GM23338 (cell line): Measurements from ENCODE around the gene SOHLH2. TPM values are rescaled to one million over a fixed set of nuclear protein-coding genes. Genes with fewer than 3 reads are reported as not detected.

Source experiments
- ATAC-seq: fragments of 200-7000 bp; cut with Tn5 transposase; 3 replicates; pipeline ENCODE4 v1.9.1; 2020
- DNase-seq: peaks from one replicate; pipeline ENCODE4 v3.0.0-alpha.2; 2015; ENCODE audit warnings: low spot score
- H2AFZ ChIP-seq: fragments of 200-600 bp; sonication (generic); 2 replicates; pipeline ENCODE4 v1.8.0; 2016; ENCODE audit warnings: antibody characterized with exemption, mild to moderate bottlenecking, moderate library complexity
- H3F3A ChIP-seq: fragments of 200-600 bp; sonication (generic); replicated peaks from 2 replicates; pipeline ENCODE4 v1.8.0; 2017; ENCODE audit warnings: antibody characterized with exemption, mixed run types, low read depth
- H3K27ac ChIP-seq: fragments of 200-600 bp; sonication (generic); 2 replicates; pipeline ENCODE4 v1.6.1; 2016; ENCODE audit warnings: low read depth
- H3K27me3 ChIP-seq: fragments of 200-600 bp; sonication (generic); 2 replicates; pipeline ENCODE4 v1.8.0; 2016; ENCODE audit warnings: mild to moderate bottlenecking, mixed run types, moderate library complexity; ENCODE audit not compliant: insufficient read depth
- H3K36me3 ChIP-seq: fragments of 200-600 bp; sonication (generic); 2 replicates; pipeline ENCODE4 v1.8.0; 2016; ENCODE audit warnings: mild to moderate bottlenecking; ENCODE audit not compliant: insufficient read depth
- H3K4me1 ChIP-seq: fragments of 200-600 bp; sonication (generic); 2 replicates; pipeline ENCODE4 v1.8.0; 2016; ENCODE audit warnings: mild to moderate bottlenecking, moderate library complexity; ENCODE audit not compliant: insufficient read depth
- H3K4me2 ChIP-seq: fragments of 200-600 bp; sonication (generic); 2 replicates; pipeline ENCODE4 v1.7.1; 2017; ENCODE audit warnings: mixed run types
- H3K4me3 ChIP-seq: fragments of 200-600 bp; sonication (generic); 2 replicates; pipeline ENCODE4 v1.6.1; 2016; ENCODE audit warnings: mixed run types
- H3K79me2 ChIP-seq: fragments of 200-600 bp; sonication (generic); replicated peaks from 2 replicates; pipeline ENCODE4 v1.8.0; 2017; ENCODE audit warnings: mild to moderate bottlenecking; ENCODE audit not compliant: insufficient read depth
- H3K9me2 ChIP-seq: fragments of 200-600 bp; sonication (generic); 2 replicates; pipeline ENCODE4 v1.8.0; 2017; ENCODE audit not compliant: insufficient read depth
- H4K20me1 ChIP-seq: fragments of 200-600 bp; sonication (generic); replicated peaks from 2 replicates; pipeline ENCODE4 v1.8.0; 2017; ENCODE audit warnings: mild to moderate bottlenecking; ENCODE audit not compliant: insufficient read depth
- H3K27ac Mint-ChIP-seq: 2 replicates; pipeline ENCODE4 v1.8.0; 2020; ENCODE audit warnings: inconsistent platforms, mild to moderate bottlenecking, moderate library complexity, mixed read lengths
- H3K27me3 Mint-ChIP-seq: 3 replicates; pipeline ENCODE4 v1.8.0; 2022; ENCODE audit warnings: low read depth, mild to moderate bottlenecking, moderate library complexity, mixed read lengths, inconsistent platforms; ENCODE audit not compliant: insufficient read depth, poor library complexity
- H3K36me3 Mint-ChIP-seq: 3 replicates; pipeline ENCODE4 v1.8.0; 2021; ENCODE audit warnings: low read depth, mild to moderate bottlenecking, inconsistent platforms, moderate library complexity, mixed read lengths
- H3K4me1 Mint-ChIP-seq: 3 replicates; pipeline ENCODE4 v1.8.0; 2020; ENCODE audit warnings: mild to moderate bottlenecking, inconsistent platforms, mixed read lengths
- H3K4me3 Mint-ChIP-seq: 3 replicates; pipeline ENCODE4 v1.8.0; 2021; ENCODE audit warnings: moderate library complexity, mild to moderate bottlenecking, inconsistent platforms, mixed read lengths
- H3K9me3 Mint-ChIP-seq: 3 replicates; pipeline ENCODE4 v1.8.0; 2020; ENCODE audit warnings: moderate library complexity, mild to moderate bottlenecking, inconsistent platforms, mixed read lengths
- CREB1 ChIP-seq: fragments of 250-450 bp; sonication (Bioruptor Pico); IDR thresholded peaks from 2 replicates; pipeline ENCODE4 v1.5.0; 2020; ENCODE audit warnings: low read depth, mild to moderate bottlenecking, moderate library complexity
- CTCF ChIP-seq, 2 experiments: fragments of 200-600 bp in 1 of 2; sonication (generic) in 1 of 2; conservative IDR thresholded peaks; 2 replicates each; pipeline versions ENCODE4 v1.5.1 to v1.6.1; 2016 to 2017; ENCODE audit warnings: antibody characterized with exemption in 2 of 2, low read depth in 2 of 2, mild to moderate bottlenecking in 2 of 2, moderate library complexity in 1 of 2
- ETS1 ChIP-seq: IDR thresholded peaks from 2 replicates; pipeline ENCODE4 v1.6.1; 2016; ENCODE audit warnings: antibody characterized with exemption
- EZH2 ChIP-seq: fragments of 200-600 bp; sonication (generic); IDR thresholded peaks from one replicate; pipeline ENCODE4 v1.8.0; 2017; ENCODE audit warnings: antibody characterized with exemption, mild to moderate bottlenecking, low read depth; ENCODE audit not compliant: unreplicated experiment
- EZH2phosphoT487 ChIP-seq: fragments of 200-600 bp; sonication (generic); IDR thresholded peaks from one replicate; pipeline ENCODE4 v1.8.1; 2018; ENCODE audit warnings: antibody characterized with exemption; ENCODE audit not compliant: unreplicated experiment
- JUNB ChIP-seq: IDR thresholded peaks from one replicate; pipeline ENCODE4 v1.6.1; 2016; ENCODE audit warnings: antibody characterized with exemption; ENCODE audit not compliant: unreplicated experiment
- NANOG ChIP-seq: IDR thresholded peaks from 2 replicates; pipeline ENCODE4 v1.6.1; 2016; ENCODE audit warnings: antibody characterized with exemption, borderline replicate concordance
- POLR2AphosphoS5 ChIP-seq: IDR thresholded peaks from 2 replicates; pipeline ENCODE4 v1.6.1; 2016; ENCODE audit warnings: antibody characterized with exemption, low read depth
- REST ChIP-seq: IDR thresholded peaks from one replicate; pipeline ENCODE4 v1.6.1; 2018; ENCODE audit warnings: antibody characterized with exemption; ENCODE audit not compliant: unreplicated experiment
- STAT1 ChIP-seq: IDR thresholded peaks from one replicate; pipeline ENCODE4 v1.6.1; 2016; ENCODE audit warnings: antibody characterized with exemption; ENCODE audit not compliant: unreplicated experiment
- ZNF114 ChIP-seq: fragments of 250-450 bp; sonication (Bioruptor Pico); IDR thresholded peaks from 2 replicates; pipeline ENCODE4 v1.5.0; 2020; ENCODE audit warnings: mild to moderate bottlenecking, moderate library complexity
- ZNF331 ChIP-seq: fragments of 250-450 bp; sonication (Bioruptor Pico); IDR thresholded peaks from 2 replicates; pipeline ENCODE4 v1.5.0; 2020; ENCODE audit warnings: low read depth, mild to moderate bottlenecking, moderate library complexity
- ZNF462 ChIP-seq: fragments of 250-450 bp; sonication (Bioruptor Pico); IDR thresholded peaks from 2 replicates; pipeline ENCODE4 v1.5.0; 2020; ENCODE audit warnings: mild to moderate bottlenecking, moderate library complexity
- polyA plus RNA-seq: library from polyadenylated mRNA; unstranded; fragments of >200 nt; fragmentation: Nextera tagmentation; extraction: Ambion mirVana; gene quantifications from 2 replicates; pipeline ENCODE4 v1.2.1, GENCODE V29; 2016
- total RNA-seq: library from RNA; depleted of rRNA; stranded (reverse); fragments of >200 nt; shearing (Covaris generic); gene quantifications from 2 replicates; pipeline ENCODE4 v1.2.3, GENCODE V29; 2014

Gene SOHLH2
- total and polyA plus RNA-seq, 2 experiments from 2014 or later: 1.8 to 2.8 TPM

GRCh38 chr13:36192166-36192565 lies 22.2 kb downstream of the SOHLH2 start (continued):
- no peak for TF ChIP-seq REST
- no peak for TF ChIP-seq STAT1
- TF ChIP-seq EZH2: no peak
- TF ChIP-seq CREB1 (CRISPR knock-in tag): no peak
- TF ChIP-seq ZNF331 (CRISPR knock-in tag): no peak
- TF ChIP-seq ZNF114 (CRISPR knock-in tag): no peak
- no peak; a peak in 1 of 4 replicates for TF ChIP-seq CTCF (conservative IDR thresholded peaks at IDR 0.05; ENCODE audit: low read depth in 2 of 2)
- no peak for TF ChIP-seq POLR2AphosphoS5

GRCh38 chr13:36190771-36191170 lies 23.6 kb downstream of the SOHLH2 start:
- no peak overlapping the region for H3K4me2 ChIP-seq
- H3K4me3 ChIP-seq: no peak overlapping the region
- H3K27ac ChIP-seq: no peak overlapping the region
- Mint-ChIP-seq H3K4me3 (no peak overlapping the region), H3K27me3 (peaks cover 2% of the 10 kb centered on the region), H3K36me3 (no peaks in the 10 kb centered on the region), H3K4me1 (peaks cover 5% of the 10 kb centered on the region; the same call in 2 of the 3 replicates), H3K27ac (no peak overlapping the region), H3K9me3 (no peaks in the 10 kb centered on the region)
- H3K79me2 ChIP-seq: no peaks in the 10 kb centered on the region
- H4K20me1 ChIP-seq: no peaks in the 10 kb centered on the region
- H2AFZ ChIP-seq: no peak overlapping the region
- H3K9me2 ChIP-seq: no peaks in the 10 kb centered on the region; the same call in 1 of the 2 replicates
- no peak for ATAC-seq
- no peak for DNase-seq
- no peaks in the 10 kb centered on the region for H3K36me3 ChIP-seq
- peaks cover 23% of the 10 kb centered on the region for H3K4me1 ChIP-seq
- no peaks in the 10 kb centered on the region for H3F3A ChIP-seq
- H3K27me3 ChIP-seq: no peaks in the 10 kb centered on the region
- no peak for TF ChIP-seq ETS1
- no peak for TF ChIP-seq JUNB
- no peak for TF ChIP-seq EZH2
- no peak for TF ChIP-seq POLR2AphosphoS5
- no peak for TF ChIP-seq EZH2phosphoT487
- no peak for TF ChIP-seq ZNF114 (CRISPR knock-in tag)
- no peak for TF ChIP-seq CREB1 (CRISPR knock-in tag)
- no peak for TF ChIP-seq STAT1
- TF ChIP-seq NANOG: no peak
- no peak for TF ChIP-seq ZNF331 (CRISPR knock-in tag)
- TF ChIP-seq ZNF462: no peak
